Measurements from ENCODE around the gene APP. TPM values are rescaled to one million over a fixed set of nuclear protein-coding genes. Genes with fewer than 3 reads are reported as not detected.

The APP gene
- total RNA-seq, 2 experiments from 2014 or later = 50.9 to 53.7 TPM

DNA sequence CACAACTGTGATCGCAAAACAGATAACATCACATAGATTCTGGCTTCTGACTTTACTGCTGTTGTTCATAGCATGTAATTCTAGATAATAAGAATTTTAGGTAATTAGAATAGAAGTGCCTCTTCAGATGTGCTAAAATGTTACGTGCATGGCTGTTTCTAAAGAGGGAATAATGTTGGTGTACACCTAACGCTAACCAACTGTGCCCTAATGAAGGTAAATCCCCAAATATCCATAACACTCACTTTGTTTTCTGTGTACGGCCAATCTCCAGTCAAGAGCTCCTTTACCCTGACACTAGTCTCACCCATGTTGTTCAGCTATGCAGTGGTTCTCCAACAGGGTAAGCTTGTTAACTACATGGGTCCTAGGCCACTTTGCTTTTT is 44.4 kb downstream of the APP start:
- H3K4me1 Mint-ChIP-seq = peaks cover 3% of the 10 kb centered on the region
- no peaks in the 10 kb centered on the region for H3K27me3 Mint-ChIP-seq
- H3K9me3 Mint-ChIP-seq = no peaks in the 10 kb centered on the region
- H3K36me3 Mint-ChIP-seq = peaks cover 5% of the 10 kb centered on the region
- H3K27ac Mint-ChIP-seq = no peak overlapping the region
- H3K4me3 Mint-ChIP-seq = no peak overlapping the region
- DNase-seq = no peak

DNA sequence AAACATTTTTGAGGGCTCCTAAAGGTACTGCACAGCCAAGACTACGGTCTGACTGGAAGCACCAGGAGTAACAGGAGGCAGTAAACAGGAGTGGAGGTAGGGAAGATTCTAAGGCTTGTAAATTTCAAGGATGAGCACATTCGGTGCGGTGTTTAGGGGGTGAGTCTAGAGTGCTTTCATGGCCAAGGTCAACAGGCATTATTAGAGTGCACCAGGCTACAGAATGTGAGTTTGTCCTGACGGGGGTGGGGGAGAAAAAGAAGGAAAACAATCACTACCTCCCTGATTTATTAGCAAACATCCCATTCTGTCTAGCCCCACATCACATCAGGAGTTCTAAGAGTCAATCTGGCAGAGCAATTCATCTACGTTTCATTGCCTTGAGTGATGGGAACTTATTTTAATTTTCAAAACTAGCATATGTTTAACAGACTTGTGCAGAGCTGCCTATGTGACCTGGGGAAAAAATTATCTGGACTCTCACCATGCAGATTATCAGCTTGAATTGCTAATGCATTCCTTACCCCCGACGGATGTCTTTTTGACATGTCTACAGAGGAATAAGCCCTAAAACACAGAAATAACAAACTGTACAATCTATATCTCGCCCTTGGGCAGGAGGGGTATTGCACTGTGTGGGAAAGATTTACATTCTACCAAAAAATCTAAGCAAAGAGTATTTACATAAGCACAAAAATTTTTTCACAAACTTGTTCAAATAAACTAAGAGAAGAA is 45.0 kb downstream of the APP start:
- H3K27ac Mint-ChIP-seq = no peak overlapping the region
- no peaks in the 10 kb centered on the region for H3K9me3 Mint-ChIP-seq
- H3K27me3 Mint-ChIP-seq = no peaks in the 10 kb centered on the region
- H3K36me3 Mint-ChIP-seq = peaks cover 5% of the 10 kb centered on the region
- DNase-seq = no peak
- peaks cover 2% of the 10 kb centered on the region for H3K4me1 Mint-ChIP-seq
- H3K4me3 Mint-ChIP-seq = no peak overlapping the region

DNA sequence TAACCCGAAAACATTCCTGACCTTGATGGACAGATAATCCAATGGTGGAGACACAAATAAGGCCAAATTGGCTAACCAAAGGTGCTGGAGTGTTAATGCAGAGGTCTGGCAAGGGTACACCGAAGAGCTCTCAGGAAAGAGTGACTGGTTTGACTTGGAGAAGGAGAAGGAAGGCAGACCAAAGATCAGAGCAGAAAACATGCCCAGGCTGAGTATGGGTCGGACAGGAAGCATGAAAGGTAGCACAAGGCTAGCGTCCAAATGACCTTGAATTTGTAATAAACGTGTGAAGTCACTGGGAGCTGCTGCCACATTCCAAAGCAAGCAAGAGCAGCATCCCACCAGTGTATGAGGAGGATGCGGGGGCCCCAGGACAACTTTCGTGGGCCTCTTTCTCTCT is 45.7 kb downstream of the APP start:
- no peak for DNase-seq
- H3K36me3 Mint-ChIP-seq = peaks cover 5% of the 10 kb centered on the region
- H3K27me3 Mint-ChIP-seq = no peaks in the 10 kb centered on the region
- peaks cover 2% of the 10 kb centered on the region for H3K4me1 Mint-ChIP-seq
- no peak overlapping the region for H3K4me3 Mint-ChIP-seq
- no peaks in the 10 kb centered on the region for H3K9me3 Mint-ChIP-seq
- H3K27ac Mint-ChIP-seq = no peak overlapping the region

DNA sequence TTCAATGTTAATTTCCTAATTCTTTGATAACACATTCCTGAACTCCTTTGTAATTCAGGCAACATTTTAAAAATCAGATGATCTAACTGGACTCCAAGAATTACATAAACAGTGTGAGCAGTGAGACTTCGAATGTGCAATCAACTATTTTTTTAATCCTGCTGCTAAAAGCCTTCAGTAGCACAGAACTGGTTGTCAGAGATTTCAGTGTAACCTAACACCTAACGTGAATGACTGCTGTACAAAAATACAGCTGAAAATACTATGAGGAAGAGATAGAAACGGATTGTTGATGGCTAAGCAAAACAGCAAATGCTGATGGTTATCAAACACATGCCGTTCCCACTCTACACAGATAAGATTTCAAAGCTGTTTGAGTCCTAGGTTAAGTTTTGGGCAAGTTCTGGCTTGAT is 46.1 kb downstream of the APP start:
- H3K36me3 Mint-ChIP-seq = peaks cover 5% of the 10 kb centered on the region
- H3K27ac Mint-ChIP-seq = no peak overlapping the region
- no peaks in the 10 kb centered on the region for H3K9me3 Mint-ChIP-seq
- H3K4me1 Mint-ChIP-seq = peaks cover 3% of the 10 kb centered on the region
- DNase-seq = no peak
- H3K4me3 Mint-ChIP-seq = no peak overlapping the region
- no peaks in the 10 kb centered on the region for H3K27me3 Mint-ChIP-seq

DNA sequence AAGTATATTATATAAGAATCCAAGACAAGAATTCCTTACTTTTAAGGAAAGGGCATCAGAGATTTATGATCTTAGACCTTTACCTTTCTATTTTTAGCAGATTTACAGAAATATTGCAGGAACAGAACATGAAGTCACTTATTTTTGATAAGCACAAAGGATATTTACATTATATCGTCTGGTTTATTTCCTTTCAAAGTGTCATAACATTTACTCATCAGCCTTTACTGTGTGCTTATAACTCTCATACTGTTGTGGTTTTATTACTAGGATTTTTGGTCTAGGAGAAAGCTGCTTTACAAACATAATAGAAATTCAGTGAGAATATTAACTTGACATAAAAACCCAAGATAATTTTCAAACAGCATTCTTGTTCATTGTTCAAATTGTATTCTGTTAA is 47.6 kb downstream of the APP start:
- H3K4me1 Mint-ChIP-seq = peaks cover 6% of the 10 kb centered on the region
- H3K36me3 Mint-ChIP-seq = peaks cover 3% of the 10 kb centered on the region
- H3K9me3 Mint-ChIP-seq = no peaks in the 10 kb centered on the region
- no peak for DNase-seq
- H3K27me3 Mint-ChIP-seq = no peaks in the 10 kb centered on the region
- H3K4me3 Mint-ChIP-seq = no peak overlapping the region
- H3K27ac Mint-ChIP-seq = no peak overlapping the region

DNA sequence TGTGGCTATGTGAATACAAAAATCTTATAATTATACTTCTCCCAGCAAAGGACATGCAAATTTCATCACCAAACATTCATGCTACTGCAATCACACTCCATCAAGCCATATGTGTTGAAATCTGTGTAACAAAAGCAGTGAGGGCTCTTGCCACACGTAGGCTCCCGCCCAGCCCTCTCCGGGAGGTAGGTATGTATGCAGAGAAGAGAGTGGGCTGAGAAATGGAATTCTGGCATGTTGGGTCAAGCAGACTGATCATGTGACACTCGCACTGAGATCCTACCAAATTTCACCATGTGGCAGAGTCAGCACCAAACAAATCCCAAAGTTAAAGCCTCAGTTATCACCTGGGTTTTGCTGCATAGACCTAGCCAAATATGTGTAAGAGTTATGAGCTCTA is 49.7 kb downstream of the APP start:
- Mint-ChIP-seq H3K27me3 (no peaks in the 10 kb centered on the region), H3K36me3 (peaks cover 3% of the 10 kb centered on the region), H3K4me1 (peaks cover 8% of the 10 kb centered on the region), H3K9me3 (no peaks in the 10 kb centered on the region), H3K27ac (no peak overlapping the region), H3K4me3 (no peak overlapping the region)
- DNase-seq = no peak

DNA sequence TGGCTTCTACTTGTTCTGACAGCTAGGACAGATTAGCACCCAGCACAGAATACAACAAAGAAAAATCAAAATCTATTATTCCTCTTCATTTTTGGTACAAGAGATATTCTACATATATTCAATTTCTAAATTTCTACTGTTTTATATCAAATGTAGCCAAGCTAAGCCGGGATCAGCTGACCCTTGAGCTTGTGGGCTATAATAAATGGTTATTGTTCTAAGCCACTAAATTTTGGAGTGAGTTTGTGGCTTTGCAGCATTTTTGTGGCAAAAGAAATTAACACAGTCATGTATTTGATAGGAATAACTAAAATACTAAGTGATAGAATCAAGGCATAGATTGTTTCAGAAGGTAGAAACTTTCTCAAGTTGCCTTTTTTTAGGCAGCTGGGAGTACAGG is 50.7 kb downstream of the APP start:
- peaks cover 5% of the 10 kb centered on the region for H3K36me3 Mint-ChIP-seq
- peaks cover 12% of the 10 kb centered on the region for H3K4me1 Mint-ChIP-seq
- no peak overlapping the region for H3K27ac Mint-ChIP-seq
- H3K27me3 Mint-ChIP-seq = no peaks in the 10 kb centered on the region
- no peaks in the 10 kb centered on the region for H3K9me3 Mint-ChIP-seq
- no peak for DNase-seq
- H3K4me3 Mint-ChIP-seq = no peak overlapping the region

DNA sequence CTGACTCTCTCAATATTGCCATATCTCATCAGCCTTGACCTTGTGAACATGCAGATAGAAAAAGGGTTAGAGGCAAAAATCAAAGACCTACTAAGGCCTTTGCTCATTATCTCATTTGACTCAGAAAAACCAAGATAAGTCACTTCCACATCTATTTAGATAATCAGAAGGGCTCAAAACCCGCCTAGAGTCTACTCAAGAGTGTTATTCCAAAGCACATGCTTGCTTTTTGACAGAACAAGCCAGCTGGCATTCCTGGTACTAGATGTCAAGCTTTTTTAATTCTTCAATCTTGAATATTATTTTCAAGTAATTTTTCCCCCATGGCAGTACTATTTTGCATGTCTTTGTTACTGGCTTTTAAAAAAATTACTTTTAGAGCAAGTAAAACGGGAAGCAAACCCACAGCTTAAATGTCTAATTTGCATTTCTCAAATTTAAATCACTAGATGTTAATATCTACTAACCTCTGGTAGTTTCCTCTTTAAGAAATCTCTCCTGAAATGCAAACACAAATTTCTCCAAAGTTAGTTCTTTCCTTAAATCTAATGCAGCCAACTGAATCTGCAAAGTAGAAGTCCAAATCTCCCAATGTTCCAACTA is 51.5 kb downstream of the APP start:
- Mint-ChIP-seq H3K36me3 (peaks cover 5% of the 10 kb centered on the region), H3K4me1 (peaks cover 10% of the 10 kb centered on the region), H3K27ac (no peak overlapping the region), H3K9me3 (no peaks in the 10 kb centered on the region), H3K4me3 (no peak overlapping the region), H3K27me3 (no peaks in the 10 kb centered on the region)
- DNase-seq = no peak

DNA sequence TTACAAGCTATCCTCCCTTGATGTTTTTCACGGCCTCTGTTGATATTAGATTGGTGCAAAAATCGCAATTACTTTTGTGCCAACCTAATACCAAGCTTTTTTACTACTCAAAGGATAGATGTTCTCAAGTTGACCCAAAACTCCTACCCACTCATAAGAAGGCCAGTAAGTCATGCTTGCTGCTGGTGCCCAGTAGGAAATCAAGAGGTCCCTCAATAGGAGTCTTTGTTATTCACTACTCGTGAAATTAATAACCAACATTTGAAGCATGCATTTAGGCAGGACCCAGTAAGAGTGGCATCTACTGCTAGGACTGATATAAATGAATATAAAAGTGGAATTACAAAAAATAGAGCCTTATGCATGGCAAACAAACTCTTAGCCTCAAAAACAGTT is 52.6 kb downstream of the APP start:
- H3K4me3 Mint-ChIP-seq = no peak overlapping the region
- DNase-seq = no peak

DNA sequence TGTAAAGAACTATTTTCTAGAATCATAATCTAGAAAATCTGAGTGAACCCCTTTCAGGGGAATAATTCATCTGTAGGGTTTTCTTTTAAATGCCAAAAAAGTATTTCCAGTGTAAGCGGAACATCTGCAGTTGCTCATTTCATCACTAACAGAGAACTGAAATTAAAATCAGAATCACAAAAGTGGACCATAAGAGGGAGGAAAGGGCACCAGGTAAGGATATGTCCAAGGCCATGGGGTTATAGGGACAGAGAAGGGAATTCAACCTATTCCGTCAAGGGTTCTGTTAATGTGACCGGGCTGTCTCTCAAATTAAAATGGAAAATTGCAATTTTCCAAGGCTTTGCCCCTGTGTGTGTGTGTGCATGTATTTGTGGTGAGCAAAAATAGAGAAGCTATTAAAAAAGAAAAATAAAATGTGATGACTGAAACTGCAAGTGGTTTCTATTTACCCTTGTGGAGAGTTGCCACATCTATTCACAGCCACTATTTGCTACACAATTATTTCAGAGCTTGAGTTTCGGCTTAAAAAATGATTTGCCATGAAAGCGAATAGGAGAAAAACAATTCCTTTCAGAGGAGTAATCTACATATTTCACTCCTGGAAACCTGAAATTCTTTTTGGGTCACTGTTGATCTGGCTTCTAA is 53.1 kb downstream of the APP start:
- no peak overlapping the region for H3K27ac Mint-ChIP-seq
- peaks cover 5% of the 10 kb centered on the region for H3K36me3 Mint-ChIP-seq
- peaks cover 10% of the 10 kb centered on the region for H3K4me1 Mint-ChIP-seq
- H3K27me3 Mint-ChIP-seq = no peaks in the 10 kb centered on the region
- H3K4me3 Mint-ChIP-seq = no peak overlapping the region
- H3K9me3 Mint-ChIP-seq = no peaks in the 10 kb centered on the region
- DNase-seq = no peak

More for the DNA sequence above, 52.6 kb downstream of the APP start:
- Mint-ChIP-seq H3K36me3 (peaks cover 5% of the 10 kb centered on the region), H3K9me3 (no peaks in the 10 kb centered on the region), H3K4me1 (peaks cover 10% of the 10 kb centered on the region), H3K27me3 (no peaks in the 10 kb centered on the region), H3K27ac (no peak overlapping the region)

DNA sequence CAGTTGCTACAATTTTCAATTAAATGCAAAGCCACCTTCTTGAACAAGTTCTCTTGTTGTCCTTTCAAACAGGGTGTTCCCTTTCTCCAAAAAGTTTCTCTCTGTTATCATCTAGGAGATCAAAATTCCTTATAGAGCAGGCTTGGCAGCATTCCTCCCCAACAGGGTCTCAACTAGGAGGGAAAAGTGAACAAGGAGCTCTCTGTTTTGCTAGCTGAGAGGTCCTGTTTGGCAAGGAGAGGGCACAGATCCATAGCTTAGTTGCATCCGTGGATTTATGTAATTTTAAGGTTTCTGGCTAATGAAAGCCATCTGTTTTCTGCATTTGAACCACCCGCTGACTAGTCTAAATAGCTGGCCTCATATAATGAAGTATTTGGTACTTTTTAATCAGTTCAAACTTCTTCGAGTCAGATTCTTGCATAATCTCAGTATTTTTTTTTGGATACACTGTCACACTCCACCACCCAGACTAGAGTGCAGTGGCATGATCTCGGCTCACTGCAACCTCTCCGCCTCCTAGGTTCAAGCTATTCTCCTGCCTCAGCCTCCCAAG is 54.0 kb downstream of the APP start:
- H3K27ac Mint-ChIP-seq = no peak overlapping the region
- peaks cover 10% of the 10 kb centered on the region for H3K4me1 Mint-ChIP-seq
- peaks cover 5% of the 10 kb centered on the region for H3K36me3 Mint-ChIP-seq
- H3K4me3 Mint-ChIP-seq = no peak overlapping the region
- DNase-seq = no peak
- H3K27me3 Mint-ChIP-seq = no peaks in the 10 kb centered on the region
- H3K9me3 Mint-ChIP-seq = no peaks in the 10 kb centered on the region

DNA sequence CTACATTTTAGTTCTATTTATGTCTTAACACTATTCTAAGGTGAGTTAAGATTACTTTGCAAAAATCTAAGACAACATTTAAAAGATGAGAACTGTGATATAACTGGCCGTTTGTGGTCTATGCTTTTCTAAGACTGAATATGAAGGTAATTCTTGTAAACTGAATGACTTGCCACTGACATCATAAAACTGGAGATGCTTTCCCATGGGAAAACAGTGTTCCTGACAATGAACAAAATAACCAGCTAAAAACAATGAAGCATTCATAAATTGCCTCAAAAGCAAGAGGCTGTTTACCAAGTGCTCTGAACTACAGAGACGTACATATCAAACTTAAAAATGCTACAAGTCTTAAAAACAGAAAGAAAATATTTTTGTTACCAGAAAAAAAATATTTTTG is 54.7 kb downstream of the APP start:
- H3K9me3 Mint-ChIP-seq = no peaks in the 10 kb centered on the region
- no peak overlapping the region for H3K27ac Mint-ChIP-seq
- DNase-seq = no peak
- peaks cover 11% of the 10 kb centered on the region for H3K36me3 Mint-ChIP-seq
- no peak overlapping the region for H3K4me3 Mint-ChIP-seq
- H3K4me1 Mint-ChIP-seq = peaks cover 10% of the 10 kb centered on the region
- H3K27me3 Mint-ChIP-seq = no peaks in the 10 kb centered on the region

DNA sequence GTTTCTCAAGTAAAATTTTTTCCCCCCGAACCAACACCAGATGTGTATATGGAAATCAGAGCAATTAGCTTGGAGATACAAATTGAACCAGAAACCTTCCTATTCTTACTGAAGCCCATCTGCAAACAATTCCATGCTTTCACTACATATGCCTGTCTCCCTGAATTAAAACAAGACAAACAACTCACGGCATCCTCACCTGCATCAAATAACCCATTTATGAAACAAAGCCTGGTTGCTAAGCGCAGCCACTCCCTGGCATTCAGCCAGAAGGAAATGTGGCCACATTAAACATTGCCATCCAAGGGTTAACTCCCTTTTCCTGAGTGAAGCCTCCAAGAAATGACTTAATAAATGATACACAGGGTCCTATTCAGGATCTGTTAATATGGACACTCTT is 55.3 kb downstream of the APP start:
- peaks cover 10% of the 10 kb centered on the region for H3K4me1 Mint-ChIP-seq

DNA sequence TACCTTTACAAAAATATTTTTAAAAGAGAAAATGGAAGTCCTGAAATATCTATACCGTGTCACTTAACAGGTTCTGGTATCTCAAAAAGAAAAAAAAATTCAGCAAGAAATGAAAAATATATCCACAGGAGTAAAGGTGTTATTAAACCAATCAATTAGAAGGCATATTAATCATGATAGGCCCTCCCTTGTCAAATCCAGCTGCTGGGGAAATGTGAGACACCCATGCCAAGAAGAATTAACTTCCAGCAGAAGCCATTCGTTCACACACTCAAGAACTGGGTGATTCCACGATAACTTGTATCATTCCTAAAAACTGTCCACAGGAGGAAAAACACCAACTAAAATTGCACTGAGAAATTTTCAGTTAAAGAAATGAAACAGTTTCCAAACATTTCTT is 57.6 kb downstream of the APP start:
- H3K36me3 Mint-ChIP-seq = peaks cover 22% of the 10 kb centered on the region
- no peaks in the 10 kb centered on the region for H3K9me3 Mint-ChIP-seq
- H3K4me1 Mint-ChIP-seq = peaks cover 6% of the 10 kb centered on the region
- DNase-seq = no peak
- no peak overlapping the region for H3K4me3 Mint-ChIP-seq
- no peak overlapping the region for H3K27ac Mint-ChIP-seq
- no peaks in the 10 kb centered on the region for H3K27me3 Mint-ChIP-seq

More for the DNA sequence above, 55.3 kb downstream of the APP start:
- Mint-ChIP-seq H3K4me3 (no peak overlapping the region), H3K27ac (no peak overlapping the region), H3K9me3 (no peaks in the 10 kb centered on the region), H3K36me3 (peaks cover 14% of the 10 kb centered on the region), H3K27me3 (no peaks in the 10 kb centered on the region)
- no peak for DNase-seq

DNA sequence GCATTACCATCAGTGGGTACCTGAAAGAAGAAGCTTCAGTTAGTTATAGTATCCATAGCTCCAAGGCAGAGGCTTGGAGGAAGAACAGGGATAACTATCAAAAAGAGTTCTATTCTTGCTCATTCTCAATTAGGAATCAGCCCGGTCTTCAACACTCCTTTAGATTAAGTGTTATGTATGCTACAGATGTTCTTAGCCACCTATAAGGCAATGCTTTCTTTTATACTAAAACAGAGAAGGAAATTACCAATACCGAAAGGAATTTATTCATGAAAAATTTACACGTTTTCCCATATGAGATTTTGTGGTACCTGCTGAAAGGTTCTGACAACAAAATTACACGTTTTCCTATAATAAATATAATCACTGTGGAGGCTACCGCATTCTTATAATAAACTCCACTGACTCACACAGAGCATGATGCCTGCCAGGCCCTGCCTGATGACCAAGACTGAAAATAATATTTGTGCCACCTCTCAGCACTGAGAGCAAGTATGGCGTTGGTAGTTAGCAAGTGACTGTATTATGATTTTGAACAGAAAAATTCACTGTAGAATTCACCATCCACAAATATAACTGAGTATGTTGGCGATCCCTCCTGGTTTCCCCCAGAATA is 58.3 kb downstream of the APP start:
- Mint-ChIP-seq H3K36me3 (peaks cover 26% of the 10 kb centered on the region), H3K27ac (no peak overlapping the region), H3K27me3 (no peaks in the 10 kb centered on the region), H3K4me1 (peaks cover 6% of the 10 kb centered on the region), H3K9me3 (no peaks in the 10 kb centered on the region), H3K4me3 (no peak overlapping the region)
- DNase-seq = no peak
